Breast epithelium (tissue), 4 donors: ENCODE measurements around the gene VMP1. TPM values are rescaled to one million over a fixed set of nuclear protein-coding genes. Genes with fewer than 3 reads are reported as not detected.

ENCODE experiments used
- DNase-seq, 2 donors: peaks; one replicate each; pipeline ENCODE4 v3.0.0-alpha.2; 2019; ENCODE audit warnings: low spot score in 2 of 2
- H3K27ac ChIP-seq, 2 donors: fragments of 200-600 bp; sonication (generic) in 1 of 2; one replicate each; pipeline ENCODE4 v1.5.1; 2016 to 2019; ENCODE audit warnings: mild to moderate bottlenecking in 1 of 2
- H3K27me3 ChIP-seq, 2 donors: fragments of 200-600 bp; sonication (generic) in 1 of 2; one replicate each; pipeline versions ENCODE4 v1.5.1 to v1.6.0; 2017 to 2019; ENCODE audit warnings: control low read depth in 1 of 2, mild to moderate bottlenecking in 1 of 2
- H3K36me3 ChIP-seq: fragments of 200-600 bp; one replicate; pipeline ENCODE4 v1.5.1; 2019
- H3K4me1 ChIP-seq, 2 donors: fragments of 200-600 bp; sonication (generic); one replicate each; pipeline ENCODE4 v1.5.1; 2016 to 2019; ENCODE audit warnings: control low read depth in 1 of 2
- H3K4me3 ChIP-seq, 3 donors: fragments of 200-600 bp; sonication (generic); 1 replicate in 2 of 3; 2 replicates in 1 of 3; pipeline ENCODE4 v1.5.1; 2016 to 2019; ENCODE audit warnings: mild to moderate bottlenecking in 3 of 3, moderate library complexity in 2 of 3
- H3K9me3 ChIP-seq, 2 donors: fragments of 200-600 bp; sonication (generic) in 1 of 2; one replicate each; pipeline ENCODE4 v1.5.1; 2016 to 2019; ENCODE audit warnings: control low read depth in 1 of 2
- CTCF ChIP-seq, 3 donors: fragments of 450-650 bp; IDR thresholded peaks; one replicate each; pipeline ENCODE4 v1.5.1; 2016 to 2017; ENCODE audit warnings: antibody characterized with exemption in 3 of 3, mild to moderate bottlenecking in 3 of 3, moderate library complexity in 3 of 3
- POLR2A ChIP-seq: fragments of 450-650 bp; IDR thresholded peaks from one replicate; pipeline ENCODE4 v1.6.1; 2016; ENCODE audit warnings: antibody characterized with exemption, mild to moderate bottlenecking, moderate library complexity
- POLR2AphosphoS5 ChIP-seq, 3 donors: sonication (generic); formaldehyde crosslinking; IDR thresholded peaks; one replicate each; pipeline ENCODE4 v1.6.1; 2017; ENCODE audit warnings: antibody characterized with exemption in 3 of 3
- intact Hi-C: fragments of 100-400 bp; cut with DNase I; formaldehyde crosslinking; loops from one replicate; pipeline ENCODE4 v1.15.1; 2023; ENCODE audit warnings: low total_unique reads
- total RNA-seq, 3 donors: library from RNA; depleted of rRNA; stranded (reverse); fragments of >200 nt; gene quantifications; one replicate each; pipeline ENCODE4 v1.1.0, GENCODE V29; 2016

VMP1 gene
- total RNA-seq, 3 donors from 2014 or later = 142 to 636 (median 489) TPM

GRCh38 chr17:59699786-59700185 lies 7.7 kb upstream of the VMP1 start:
- DNase-seq = no peak
- Histone ChIP-seq H3K9me3 (no peaks in the 10 kb centered on the region), H3K36me3 (no peaks in the 10 kb centered on the region), H3K27ac (no peak overlapping the region), H3K4me1 (no peaks in the 10 kb centered on the region), H3K27me3 (no peaks in the 10 kb centered on the region), H3K4me3 (no peak overlapping the region)
- intact Hi-C loops = no loop called here
- TF ChIP-seq POLR2AphosphoS5 (IDR thresholded peaks at IDR 0.05) (no peak), CTCF (IDR thresholded peaks at IDR 0.05) (no peak), POLR2A (no peak)

GRCh38 chr17:59702304-59702703 lies 5.2 kb upstream of the VMP1 start:
- Histone ChIP-seq H3K36me3 (no peaks in the 10 kb centered on the region), H3K9me3 (no peaks in the 10 kb centered on the region), H3K27ac (no peak overlapping the region), H3K4me1 (peaks cover 0 to 9% of the 10 kb centered on the region in 2 donors), H3K27me3 (no peaks in the 10 kb centered on the region), H3K4me3 (no peak overlapping the region)
- DNase-seq = no peak
- intact Hi-C loops = no loop called here
- TF ChIP-seq CTCF (IDR thresholded peaks at IDR 0.05) (no peak), POLR2A (no peak), POLR2AphosphoS5 (IDR thresholded peaks at IDR 0.05) (no peak)

GRCh38 chr17:59707971-59708430 lies 547 bp downstream of the VMP1 start:
- Histone ChIP-seq H3K27me3 (no peaks in the 10 kb centered on the region), H3K4me3 (peak overlapping the region; percentile 73 to 81 (median 74)), H3K36me3 (no peaks in the 10 kb centered on the region), H3K27ac (peak overlapping the region; percentile 94 to 96), H3K4me1 (peaks cover 0 to 19% of the 10 kb centered on the region in 2 donors), H3K9me3 (no peaks in the 10 kb centered on the region)
- intact Hi-C loops = loop anchor here (2.0 kb wide), 1 partner anchor 19 kb away; no protein-coding TSS in a partner anchor
- no peak for DNase-seq
- TF ChIP-seq POLR2A (no peak), POLR2AphosphoS5 (IDR thresholded peaks at IDR 0.05) (no peak), CTCF (IDR thresholded peaks at IDR 0.05) (no peak)

- DNase-seq = no peak
- Histone ChIP-seq H3K4me1 (peaks cover 0 to 10% of the 10 kb centered on the region in 2 donors), H3K27me3 (no peaks in the 10 kb centered on the region), H3K36me3 (no peaks in the 10 kb centered on the region), H3K9me3 (no peaks in the 10 kb centered on the region), H3K27ac (no peak overlapping the region), H3K4me3 (no peak overlapping the region)
- intact Hi-C loops = no loop called here
- TF ChIP-seq POLR2AphosphoS5 (IDR thresholded peaks at IDR 0.05) = no peak
- TF ChIP-seq CTCF (IDR thresholded peaks at IDR 0.05) = no peak
- no peak for TF ChIP-seq POLR2A
Measured at GRCh38 chr17:59711936-59712335, 4.5 kb downstream of the VMP1 start.

- intact Hi-C loops = no loop called here
- DNase-seq = no peak
- TF ChIP-seq POLR2AphosphoS5 (IDR thresholded peaks at IDR 0.05) = no peak
- no peak for TF ChIP-seq POLR2A
- TF ChIP-seq CTCF (IDR thresholded peaks at IDR 0.05) = no peak
Measured at GRCh38 chr17:59712862-59713261, 5.4 kb downstream of the VMP1 start.

More at GRCh38 chr17:59712862-59713261, 5.4 kb downstream of the VMP1 start:
- Histone ChIP-seq H3K27ac (no peak overlapping the region), H3K36me3 (no peaks in the 10 kb centered on the region), H3K4me1 (peaks cover 0 to 10% of the 10 kb centered on the region in 2 donors), H3K27me3 (no peaks in the 10 kb centered on the region), H3K4me3 (no peak overlapping the region), H3K9me3 (no peaks in the 10 kb centered on the region)
